Ovary (tissue), 3 donors: ENCODE results near the gene FER.
A peak's percentile ranks its signal among the peaks of the same experiment; 100 is the strongest.

Source experiments
- CTCF ChIP-seq, 3 donors: fragments of 450-650 bp in 2 of 3; fragments of 200-600 bp in 1 of 3; IDR thresholded peaks; one replicate each; pipeline versions ENCODE4 v1.5.1 to v1.8.0; 2016 to 2022; ENCODE audit warnings: antibody characterized with exemption in 3 of 3, mild to moderate bottlenecking in 1 of 3
- POLR2A ChIP-seq: fragments of 450-650 bp; IDR thresholded peaks from one replicate; pipeline ENCODE4 v1.6.1; 2017; ENCODE audit warnings: antibody characterized with exemption, mild to moderate bottlenecking, moderate library complexity
- donor health status: DM: no; HTN: no; CAD: no.

GRCh38 chr5:108727651-108728565 is 19.8 kb upstream of the FER start:
- peak; percentile 79 for TF ChIP-seq POLR2A
- peak in 1 of 3 donors; percentile 25 for TF ChIP-seq CTCF (IDR thresholded peaks at IDR 0.05)
